ENCODE results near the gene EPS8.

GRCh38 chr12:15701206-15701605 is 88.0 kb downstream of the EPS8 start:
- TF ChIP-seq, protein P1, sequence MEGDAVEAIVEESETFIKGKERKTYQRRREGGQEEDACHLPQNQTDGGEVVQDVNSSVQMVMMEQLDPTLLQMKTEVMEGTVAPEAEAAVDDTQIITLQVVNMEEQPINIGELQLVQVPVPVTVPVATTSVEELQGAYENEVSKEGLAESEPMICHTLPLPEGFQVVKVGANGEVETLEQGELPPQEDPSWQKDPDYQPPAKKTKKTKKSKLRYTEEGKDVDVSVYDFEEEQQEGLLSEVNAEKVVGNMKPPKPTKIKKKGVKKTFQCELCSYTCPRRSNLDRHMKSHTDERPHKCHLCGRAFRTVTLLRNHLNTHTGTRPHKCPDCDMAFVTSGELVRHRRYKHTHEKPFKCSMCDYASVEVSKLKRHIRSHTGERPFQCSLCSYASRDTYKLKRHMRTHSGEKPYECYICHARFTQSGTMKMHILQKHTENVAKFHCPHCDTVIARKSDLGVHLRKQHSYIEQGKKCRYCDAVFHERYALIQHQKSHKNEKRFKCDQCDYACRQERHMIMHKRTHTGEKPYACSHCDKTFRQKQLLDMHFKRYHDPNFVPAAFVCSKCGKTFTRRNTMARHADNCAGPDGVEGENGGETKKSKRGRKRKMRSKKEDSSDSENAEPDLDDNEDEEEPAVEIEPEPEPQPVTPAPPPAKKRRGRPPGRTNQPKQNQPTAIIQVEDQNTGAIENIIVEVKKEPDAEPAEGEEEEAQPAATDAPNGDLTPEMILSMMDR (IDR thresholded peaks at IDR 0.05; ENCODE audit: low read length), result no peak
- TF ChIP-seq EZH2 (IDR thresholded peaks at IDR 0.05; ENCODE audit: borderline replicate concordance, low read length), result no peak

Measured in OCI-LY1 (cell line).